WTC11 (cell line): ENCODE data around the gene STX12. TPM values are rescaled to one million over a fixed set of nuclear protein-coding genes. Genes with fewer than 3 reads are reported as not detected.

ENCODE experiments used
- ATAC-seq: fragments of 200-7000 bp; cut with Tn5 transposase; 2 replicates; pipeline ENCODE4 v1.10.0; 2021; ENCODE audit warnings: mild to moderate bottlenecking, moderate library complexity
- CTCF ChIA-PET: fragments of 300-600 bp; sonication (Branson Sonifier 250); formaldehyde crosslinking; loops from one replicate; lab custom pipeline; 2021; ENCODE audit warnings: antibody characterized with exemption; lab: Charles Lee
- POLR2A ChIA-PET: fragments of 350-600 bp; sonication (Branson Sonifier 250); formaldehyde crosslinking; loops from one replicate; lab custom pipeline; 2021; ENCODE audit warnings: antibody characterized with exemption; lab: Charles Lee
- DNase-seq: peaks from one replicate; pipeline ENCODE4 v3.0.0; 2021; ENCODE audit warnings: low spot score
- H3K27ac Mint-ChIP-seq: 2 replicates; pipeline ENCODE4 v1.8.0; 2021; ENCODE audit warnings: mixed read lengths
- H3K27me3 Mint-ChIP-seq: 2 replicates; pipeline ENCODE4 v1.8.0; 2021; ENCODE audit warnings: low read depth, mild to moderate bottlenecking, moderate library complexity, mixed read lengths
- H3K36me3 Mint-ChIP-seq: 2 replicates; pipeline ENCODE4 v1.8.0; 2021; ENCODE audit warnings: mixed read lengths
- H3K4me1 Mint-ChIP-seq: 2 replicates; pipeline ENCODE4 v1.8.0; 2022; ENCODE audit warnings: mixed read lengths
- H3K4me3 Mint-ChIP-seq: 2 replicates; pipeline ENCODE4 v1.8.0; 2021; ENCODE audit warnings: mild to moderate bottlenecking, moderate library complexity, mixed read lengths
- H3K9me3 Mint-ChIP-seq: 2 replicates; pipeline ENCODE4 v1.8.0; 2021; ENCODE audit warnings: mixed read lengths
- ATF1 ChIP-seq: sonication (generic); formaldehyde crosslinking; IDR thresholded peaks from 2 replicates; pipeline ENCODE4 v1.8.1; 2023; ENCODE audit warnings: mild to moderate bottlenecking, moderate library complexity, missing genetic modification reagents
- CREM ChIP-seq: sonication (generic); formaldehyde crosslinking; IDR thresholded peaks from 2 replicates; pipeline ENCODE4 v1.8.1; 2022; ENCODE audit warnings: mild to moderate bottlenecking, missing genetic modification reagents, moderate library complexity
- ESRRA ChIP-seq: sonication (generic); formaldehyde crosslinking; IDR thresholded peaks from 2 replicates; pipeline ENCODE4 v1.8.1; 2022; ENCODE audit warnings: mild to moderate bottlenecking, missing genetic modification reagents, borderline replicate concordance
- ETV6 ChIP-seq: sonication (generic); formaldehyde crosslinking; IDR thresholded peaks from 2 replicates; pipeline ENCODE4 v1.8.1; 2022; ENCODE audit warnings: mild to moderate bottlenecking, missing genetic modification reagents
- FOXK1 ChIP-seq: sonication (generic); formaldehyde crosslinking; IDR thresholded peaks from 2 replicates; pipeline ENCODE4 v1.8.0; 2022; ENCODE audit warnings: mild to moderate bottlenecking, moderate library complexity, missing genetic modification reagents
- FOXP1 ChIP-seq: sonication (generic); formaldehyde crosslinking; IDR thresholded peaks from 2 replicates; pipeline ENCODE4 v1.8.0; 2022; ENCODE audit warnings: missing genetic modification reagents, mild to moderate bottlenecking, moderate library complexity, borderline replicate concordance
- MXD4 ChIP-seq: fragments of 250-450 bp; sonication (Bioruptor Pico); IDR thresholded peaks from 2 replicates; pipeline ENCODE4 v1.8.0; 2021; ENCODE audit warnings: mild to moderate bottlenecking, moderate library complexity, borderline replicate concordance
- MYBL2 ChIP-seq: sonication (generic); formaldehyde crosslinking; IDR thresholded peaks from 2 replicates; pipeline ENCODE4 v1.8.1; 2023; ENCODE audit warnings: mild to moderate bottlenecking, moderate library complexity, missing genetic modification reagents
- NFE2L1 ChIP-seq: sonication (generic); formaldehyde crosslinking; IDR thresholded peaks from 2 replicates; pipeline ENCODE4 v1.8.1; 2023; ENCODE audit warnings: missing genetic modification reagents
- NR3C1 ChIP-seq: sonication (generic); formaldehyde crosslinking; conservative IDR thresholded peaks from 2 replicates; pipeline ENCODE4 v1.8.1; 2023; ENCODE audit warnings: low read depth, mild to moderate bottlenecking, missing genetic modification reagents
- OVOL2 ChIP-seq: fragments of 250-450 bp; sonication (Bioruptor Pico); IDR thresholded peaks from 2 replicates; pipeline ENCODE4 v1.9.0; 2021; ENCODE audit warnings: mild to moderate bottlenecking, borderline replicate concordance
- PRRX2 ChIP-seq: fragments of 250-450 bp; sonication (Bioruptor Pico); IDR thresholded peaks from 2 replicates; pipeline ENCODE4 v1.8.0; 2021; ENCODE audit warnings: mild to moderate bottlenecking
- RORB ChIP-seq: fragments of 250-450 bp; sonication (Bioruptor Pico); IDR thresholded peaks from 2 replicates; pipeline ENCODE4 v1.9.0; 2021; ENCODE audit warnings: mild to moderate bottlenecking
- SMAD4 ChIP-seq: sonication (generic); formaldehyde crosslinking; IDR thresholded peaks from 2 replicates; pipeline ENCODE4 v1.8.0; 2022; ENCODE audit warnings: mild to moderate bottlenecking, missing genetic modification reagents
- SP1 ChIP-seq: sonication (generic); formaldehyde crosslinking; conservative IDR thresholded peaks from 2 replicates; pipeline ENCODE4 v1.8.1; 2022; ENCODE audit warnings: missing genetic modification reagents
- ZNF121 ChIP-seq: sonication (generic); formaldehyde crosslinking; IDR thresholded peaks from 2 replicates; pipeline ENCODE4 v1.8.0; 2023; ENCODE audit warnings: missing genetic modification reagents
- ZNF232 ChIP-seq: sonication (generic); formaldehyde crosslinking; IDR thresholded peaks from 2 replicates; pipeline ENCODE4 v1.8.0; 2022; ENCODE audit warnings: mild to moderate bottlenecking, missing genetic modification reagents
- ZNF317 ChIP-seq: sonication (generic); formaldehyde crosslinking; IDR thresholded peaks from 2 replicates; pipeline ENCODE4 v1.8.1; 2023; ENCODE audit warnings: low read depth, mild to moderate bottlenecking, moderate library complexity, missing genetic modification reagents, borderline replicate concordance
- total RNA-seq: library from RNA; stranded (reverse); gene quantifications from 3 replicates; pipeline ENCODE4 v1.2.3, GENCODE V29; 2021
- TF ChIP-seq, protein P1 (sequence below): fragments of 250-450 bp; sonication (Bioruptor Pico); IDR thresholded peaks from 2 replicates; pipeline ENCODE4 v1.9.0; 2021; ENCODE audit warnings: moderate library complexity, mild to moderate bottlenecking, inconsistent platforms, borderline replicate concordance
- TF ChIP-seq, protein P2 (sequence below): fragments of 250-450 bp; sonication (Bioruptor Pico); IDR thresholded peaks from 2 replicates; pipeline ENCODE4 v1.8.0; 2021; ENCODE audit warnings: mild to moderate bottlenecking
- TF ChIP-seq, protein P3 (sequence below): sonication (generic); formaldehyde crosslinking; IDR thresholded peaks from 2 replicates; pipeline ENCODE4 v1.8.0; 2022; ENCODE audit warnings: mild to moderate bottlenecking, missing genetic modification reagents
- TF ChIP-seq, protein P4 (sequence below): sonication (generic); formaldehyde crosslinking; IDR thresholded peaks from 2 replicates; pipeline ENCODE4 v1.8.1; 2023; ENCODE audit warnings: mild to moderate bottlenecking, missing genetic modification reagents, moderate library complexity
- TF ChIP-seq, protein P5 (sequence below): sonication (generic); formaldehyde crosslinking; IDR thresholded peaks from 2 replicates; pipeline ENCODE4 v1.8.1; 2022; ENCODE audit warnings: missing genetic modification reagents, borderline replicate concordance
- TF ChIP-seq, protein P6 (sequence below): sonication (generic); formaldehyde crosslinking; IDR thresholded peaks from 2 replicates; pipeline ENCODE4 v1.8.1; 2022; ENCODE audit warnings: low read depth, mild to moderate bottlenecking, moderate library complexity, missing genetic modification reagents, borderline replicate concordance

Gene STX12
- total RNA-seq, 1 experiment from 2014 or later, result 10.3 TPM

DNA sequence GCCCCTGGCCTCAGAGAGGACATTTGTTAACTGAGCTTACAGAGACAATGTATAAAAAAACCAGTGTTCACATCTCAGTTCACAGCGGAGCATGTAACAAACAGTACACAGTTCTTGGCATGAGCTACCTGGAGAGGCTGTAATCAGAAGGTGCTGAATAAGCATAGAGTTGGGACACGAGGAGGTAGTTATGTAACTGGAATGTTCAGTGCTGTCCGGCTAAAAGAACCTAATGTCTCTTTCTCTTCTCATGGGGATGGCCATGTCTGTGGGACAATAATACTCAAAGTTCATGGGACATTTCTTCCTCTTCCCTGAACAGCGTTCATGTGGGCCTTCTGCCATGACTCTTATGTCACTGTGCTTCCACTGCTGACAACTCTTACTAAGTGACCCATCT is 17.2 kb upstream of the STX12 start:
- CTCF ChIA-PET, result no interaction called here
- Mint-ChIP-seq H3K9me3 (no peaks in the 10 kb centered on the region), H3K27ac (no peak overlapping the region), H3K27me3 (no peaks in the 10 kb centered on the region), H3K36me3 (peaks cover 10% of the 10 kb centered on the region)
- no peak for ATAC-seq
- no peak for TF ChIP-seq ETV6
- TF ChIP-seq OVOL2, result no peak
- no peak for TF ChIP-seq ATF1
- TF ChIP-seq ESRRA (CRISPR knock-in tag), result no peak
- TF ChIP-seq NR3C1 (CRISPR knock-in tag), result no peak
- TF ChIP-seq, protein P1, sequence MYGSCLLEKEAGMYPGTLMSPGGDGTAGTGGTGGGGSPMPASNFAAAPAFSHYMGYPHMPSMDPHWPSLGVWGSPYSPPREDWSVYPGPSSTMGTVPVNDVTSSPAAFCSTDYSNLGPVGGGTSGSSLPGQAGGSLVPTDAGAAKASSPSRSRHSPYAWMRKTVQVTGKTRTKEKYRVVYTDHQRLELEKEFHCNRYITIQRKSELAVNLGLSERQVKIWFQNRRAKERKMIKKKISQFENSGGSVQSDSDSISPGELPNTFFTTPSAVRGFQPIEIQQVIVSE (CRISPR knock-in tag), result no peak
- TF ChIP-seq, all 79 proteins: peak for 0
- H3K4me1 Mint-ChIP-seq, result no peaks in the 10 kb centered on the region
- no peak overlapping the region for H3K4me3 Mint-ChIP-seq
- POLR2A ChIA-PET, result no interaction called here
- DNase-seq, result no peak

DNA sequence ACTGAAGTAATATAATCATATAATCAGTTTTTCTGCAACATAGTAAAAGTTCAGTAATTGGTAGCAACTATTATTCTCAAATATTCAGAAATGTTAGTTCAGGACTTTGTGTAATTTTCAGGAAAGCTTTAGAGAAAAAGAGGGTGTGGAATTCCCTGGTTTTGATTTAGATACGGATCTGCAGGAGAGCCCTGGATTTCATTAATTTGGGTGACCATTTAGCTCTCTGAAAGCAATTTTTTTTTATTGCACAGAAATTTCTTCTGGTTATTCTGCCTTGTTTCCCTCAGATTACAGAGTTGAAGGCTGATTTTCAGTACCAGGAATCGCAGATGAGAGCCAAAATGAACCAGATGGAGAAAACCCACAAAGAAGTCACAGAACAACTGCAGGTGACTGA is 13.8 kb upstream of the STX12 start:
- H3K36me3 Mint-ChIP-seq, result peaks cover 9% of the 10 kb centered on the region; the same call in 1 of the 2 replicates
- POLR2A ChIA-PET, result interaction anchor here (0.6 kb wide), 5 partner anchors 73 to 1196 kb away, joined by 3 read pairs; no protein-coding TSS in a partner anchor
- H3K4me3 Mint-ChIP-seq, result no peak overlapping the region
- H3K27me3 Mint-ChIP-seq, result no peaks in the 10 kb centered on the region
- H3K4me1 Mint-ChIP-seq, result no peaks in the 10 kb centered on the region
- no peak overlapping the region for H3K27ac Mint-ChIP-seq
- H3K9me3 Mint-ChIP-seq, result no peaks in the 10 kb centered on the region
- DNase-seq, result no peak
- TF ChIP-seq FOXP1 (CRISPR knock-in tag) (no peak), FOXK1 (CRISPR knock-in tag) (no peak), OVOL2 (no peak), NFE2L1 (CRISPR knock-in tag) (no peak), MYBL2 (CRISPR knock-in tag) (no peak), CREM (CRISPR knock-in tag) (no peak), SP1 (no peak), ZNF121 (no peak), ZNF232 (CRISPR knock-in tag) (no peak)
- TF ChIP-seq, protein P2, sequence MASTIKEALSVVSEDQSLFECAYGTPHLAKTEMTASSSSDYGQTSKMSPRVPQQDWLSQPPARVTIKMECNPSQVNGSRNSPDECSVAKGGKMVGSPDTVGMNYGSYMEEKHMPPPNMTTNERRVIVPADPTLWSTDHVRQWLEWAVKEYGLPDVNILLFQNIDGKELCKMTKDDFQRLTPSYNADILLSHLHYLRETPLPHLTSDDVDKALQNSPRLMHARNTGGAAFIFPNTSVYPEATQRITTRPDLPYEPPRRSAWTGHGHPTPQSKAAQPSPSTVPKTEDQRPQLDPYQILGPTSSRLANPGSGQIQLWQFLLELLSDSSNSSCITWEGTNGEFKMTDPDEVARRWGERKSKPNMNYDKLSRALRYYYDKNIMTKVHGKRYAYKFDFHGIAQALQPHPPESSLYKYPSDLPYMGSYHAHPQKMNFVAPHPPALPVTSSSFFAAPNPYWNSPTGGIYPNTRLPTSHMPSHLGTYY, result no peak
- TF ChIP-seq, protein P3, sequence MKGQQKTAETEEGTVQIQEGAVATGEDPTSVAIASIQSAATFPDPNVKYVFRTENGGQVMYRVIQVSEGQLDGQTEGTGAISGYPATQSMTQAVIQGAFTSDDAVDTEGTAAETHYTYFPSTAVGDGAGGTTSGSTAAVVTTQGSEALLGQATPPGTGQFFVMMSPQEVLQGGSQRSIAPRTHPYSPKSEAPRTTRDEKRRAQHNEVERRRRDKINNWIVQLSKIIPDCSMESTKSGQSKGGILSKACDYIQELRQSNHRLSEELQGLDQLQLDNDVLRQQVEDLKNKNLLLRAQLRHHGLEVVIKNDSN (CRISPR knock-in tag), result no peak
- TF ChIP-seq, protein P4, sequence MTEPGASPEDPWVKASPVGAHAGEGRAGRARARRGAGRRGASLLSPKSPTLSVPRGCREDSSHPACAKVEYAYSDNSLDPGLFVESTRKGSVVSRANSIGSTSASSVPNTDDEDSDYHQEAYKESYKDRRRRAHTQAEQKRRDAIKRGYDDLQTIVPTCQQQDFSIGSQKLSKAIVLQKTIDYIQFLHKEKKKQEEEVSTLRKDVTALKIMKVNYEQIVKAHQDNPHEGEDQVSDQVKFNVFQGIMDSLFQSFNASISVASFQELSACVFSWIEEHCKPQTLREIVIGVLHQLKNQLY (CRISPR knock-in tag), result no peak
- TF ChIP-seq, protein P5, sequence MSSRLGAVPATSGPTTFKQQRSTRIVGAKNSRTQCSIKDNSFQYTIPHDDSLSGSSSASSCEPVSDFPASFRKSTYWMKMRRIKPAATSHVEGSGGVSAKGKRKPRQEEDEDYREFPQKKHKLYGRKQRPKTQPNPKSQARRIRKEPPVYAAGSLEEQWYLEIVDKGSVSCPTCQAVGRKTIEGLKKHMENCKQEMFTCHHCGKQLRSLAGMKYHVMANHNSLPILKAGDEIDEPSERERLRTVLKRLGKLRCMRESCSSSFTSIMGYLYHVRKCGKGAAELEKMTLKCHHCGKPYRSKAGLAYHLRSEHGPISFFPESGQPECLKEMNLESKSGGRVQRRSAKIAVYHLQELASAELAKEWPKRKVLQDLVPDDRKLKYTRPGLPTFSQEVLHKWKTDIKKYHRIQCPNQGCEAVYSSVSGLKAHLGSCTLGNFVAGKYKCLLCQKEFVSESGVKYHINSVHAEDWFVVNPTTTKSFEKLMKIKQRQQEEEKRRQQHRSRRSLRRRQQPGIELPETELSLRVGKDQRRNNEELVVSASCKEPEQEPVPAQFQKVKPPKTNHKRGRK, result no peak
- TF ChIP-seq, all 79 proteins: peak for 0
- CTCF ChIA-PET, result interaction anchor here (0.6 kb wide), 1 partner anchor 403 kb away, joined by 3 read pairs; no protein-coding TSS in a partner anchor
- ATAC-seq, result no peak

DNA sequence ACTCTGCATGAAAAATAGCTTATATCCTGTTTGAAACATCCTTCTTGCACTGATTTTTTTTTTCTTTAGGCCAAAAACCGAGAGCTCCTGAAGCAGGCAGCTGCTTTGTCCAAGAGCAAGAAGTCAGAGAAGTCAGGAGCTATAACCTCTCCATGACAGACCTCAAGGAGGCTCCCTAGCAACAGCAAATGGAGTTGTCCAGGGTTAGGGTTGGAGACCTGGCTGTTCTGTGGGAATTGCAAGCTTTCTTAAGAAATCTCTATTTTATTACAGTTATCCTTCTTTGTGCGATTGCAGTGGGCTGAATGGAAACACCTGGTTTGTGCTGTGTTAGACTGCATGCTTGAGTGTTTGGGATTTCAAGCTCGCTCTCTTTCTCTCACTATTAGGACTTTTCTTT is 12.6 kb upstream of the STX12 start:
- Mint-ChIP-seq H3K4me3 (no peak overlapping the region), H3K4me1 (no peaks in the 10 kb centered on the region), H3K9me3 (no peaks in the 10 kb centered on the region), H3K27me3 (no peaks in the 10 kb centered on the region), H3K27ac (no peak overlapping the region), H3K36me3 (peaks cover 4% of the 10 kb centered on the region; the same call in 1 of the 2 replicates)
- no peak for ATAC-seq
- CTCF ChIA-PET, result interaction anchor here (0.5 to 1.3 kb wide), 5 partner anchors 13 to 690 kb away, joined by 3 to 6 read pairs (median 4); partner anchors contain the start of gene STX12
- DNase-seq, result no peak
- POLR2A ChIA-PET, result interaction anchor here (0.6 kb wide), 2 partner anchors 13 to 1376 kb away, joined by 3 to 4 read pairs; no protein-coding TSS in a partner anchor
- no peak for TF ChIP-seq MXD4 (CRISPR knock-in tag)
- no peak for TF ChIP-seq ZNF317
- TF ChIP-seq, protein P6, sequence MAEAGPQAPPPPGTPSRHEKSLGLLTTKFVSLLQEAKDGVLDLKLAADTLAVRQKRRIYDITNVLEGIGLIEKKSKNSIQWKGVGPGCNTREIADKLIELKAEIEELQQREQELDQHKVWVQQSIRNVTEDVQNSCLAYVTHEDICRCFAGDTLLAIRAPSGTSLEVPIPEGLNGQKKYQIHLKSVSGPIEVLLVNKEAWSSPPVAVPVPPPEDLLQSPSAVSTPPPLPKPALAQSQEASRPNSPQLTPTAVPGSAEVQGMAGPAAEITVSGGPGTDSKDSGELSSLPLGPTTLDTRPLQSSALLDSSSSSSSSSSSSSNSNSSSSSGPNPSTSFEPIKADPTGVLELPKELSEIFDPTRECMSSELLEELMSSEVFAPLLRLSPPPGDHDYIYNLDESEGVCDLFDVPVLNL (CRISPR knock-in tag), result no peak
- TF ChIP-seq RORB (CRISPR knock-in tag), result no peak
- no peak for TF ChIP-seq SMAD4 (CRISPR knock-in tag)
- no peak for TF ChIP-seq ESRRA (CRISPR knock-in tag)
- no peak for TF ChIP-seq FOXK1 (CRISPR knock-in tag)
- no peak for TF ChIP-seq FOXP1 (CRISPR knock-in tag)
- no peak for TF ChIP-seq ZNF121
- TF ChIP-seq, protein P4 (CRISPR knock-in tag), result no peak
- TF ChIP-seq, protein P5, result no peak
- TF ChIP-seq PRRX2, result no peak
